H9 (cell line): Measurements from ENCODE around the gene EPN3. TPM values are rescaled to one million over a fixed set of nuclear protein-coding genes. Genes with fewer than 3 reads are reported as not detected.

ENCODE experiments used
- DNase-seq: peaks from one replicate; pipeline ENCODE4 v3.0.0-alpha.2; 2017
- H2AFZ ChIP-seq: one replicate; pipeline ENCODE4 v1.6.1; 2013; ENCODE audit warnings: mild to moderate bottlenecking, low read length, control low read depth, moderate library complexity
- H2AK5ac ChIP-seq: 2 replicates; pipeline ENCODE4 v1.6.1; 2013; ENCODE audit warnings: low read length, control low read depth, mixed read lengths; ENCODE audit not compliant: insufficient read length
- H2BK120ac ChIP-seq: one replicate; pipeline ENCODE4 v1.6.1; 2013; ENCODE audit warnings: low read depth, mild to moderate bottlenecking, low read length, control low read depth, inconsistent platforms; ENCODE audit not compliant: poor library complexity, severe bottlenecking
- H2BK12ac ChIP-seq: 2 replicates; pipeline ENCODE4 v1.6.1; 2013; ENCODE audit warnings: low read length, control low read depth, mixed read lengths, low read depth; ENCODE audit not compliant: insufficient read length
- H2BK15ac ChIP-seq: 2 replicates; pipeline ENCODE4 v1.6.1; 2013; ENCODE audit warnings: low read depth, low read length, control low read depth
- H2BK20ac ChIP-seq: one replicate; pipeline ENCODE4 v1.6.1; 2013; ENCODE audit warnings: low read depth, mild to moderate bottlenecking, low read length, control low read depth, inconsistent platforms; ENCODE audit not compliant: poor library complexity, severe bottlenecking
- H2BK5ac ChIP-seq: 2 replicates; pipeline ENCODE4 v1.6.1; 2013; ENCODE audit warnings: low read length, control low read depth, mixed read lengths; ENCODE audit not compliant: insufficient read length
- H3K14ac ChIP-seq: 2 replicates; pipeline ENCODE4 v1.6.1; 2013; ENCODE audit warnings: low read length, control low read depth; ENCODE audit not compliant: insufficient read depth
- H3K18ac ChIP-seq: 2 replicates; pipeline ENCODE4 v1.6.1; 2013; ENCODE audit warnings: low read depth, mild to moderate bottlenecking, mixed read lengths, low read length, control low read depth; ENCODE audit not compliant: insufficient read length
- H3K23ac ChIP-seq: 2 replicates; pipeline ENCODE4 v1.6.1; 2013; ENCODE audit warnings: low read length, control low read depth, mixed read lengths, low read depth; ENCODE audit not compliant: insufficient read length
- H3K23me2 ChIP-seq: 2 replicates; pipeline ENCODE4 v1.6.1; 2013; ENCODE audit warnings: low read depth, mild to moderate bottlenecking, mixed read lengths, low read length, control low read depth; ENCODE audit not compliant: insufficient read length, poor library complexity, severe bottlenecking
- H3K27ac ChIP-seq: 2 replicates; pipeline ENCODE4 v1.5.1; 2013; ENCODE audit warnings: low read length, control low read depth, mixed read lengths, low read depth; ENCODE audit not compliant: insufficient read length
- H3K27me3 ChIP-seq: 2 replicates; pipeline ENCODE4 v1.6.1; 2013; ENCODE audit warnings: low read length, control low read depth, inconsistent platforms; ENCODE audit not compliant: insufficient read depth
- H3K4ac ChIP-seq: 2 replicates; pipeline ENCODE4 v1.6.1; 2013; ENCODE audit warnings: low read depth, mild to moderate bottlenecking, control low read depth, inconsistent platforms, low read length, moderate library complexity
- H3K4me1 ChIP-seq: 2 replicates; pipeline ENCODE4 v1.6.1; 2013; ENCODE audit warnings: low read length, control low read depth, inconsistent platforms; ENCODE audit not compliant: insufficient read depth
- H3K4me2 ChIP-seq: 2 replicates; pipeline ENCODE4 v1.6.1; 2013; ENCODE audit warnings: low read length, control low read depth, mixed read lengths; ENCODE audit not compliant: insufficient read length, insufficient read depth
- H3K56ac ChIP-seq: 2 replicates; pipeline ENCODE4 v1.6.1; 2013; ENCODE audit warnings: low read depth, mild to moderate bottlenecking, mixed read lengths, low read length, control low read depth; ENCODE audit not compliant: insufficient read length
- H3K79me1 ChIP-seq: 2 replicates; pipeline ENCODE4 v1.6.1; 2013; ENCODE audit warnings: low read depth, mild to moderate bottlenecking, moderate library complexity, low read length, control low read depth, inconsistent platforms; ENCODE audit not compliant: insufficient read depth, poor library complexity, severe bottlenecking
- H3K79me2 ChIP-seq: 2 replicates; pipeline ENCODE4 v1.6.1; 2013; ENCODE audit warnings: low read length, control low read depth, inconsistent platforms; ENCODE audit not compliant: insufficient read depth
- H3K9ac ChIP-seq: 2 replicates; pipeline ENCODE4 v1.6.1; 2013; ENCODE audit warnings: low read length, control low read depth, mixed read lengths; ENCODE audit not compliant: insufficient read length; ENCODE audit errors: extremely low read depth
- H3K9me3 ChIP-seq: one replicate; pipeline ENCODE4 v1.6.1; 2013; ENCODE audit warnings: low read depth, low read length, inconsistent platforms; ENCODE audit not compliant: control insufficient read depth
- H3T11ph ChIP-seq: one replicate; pipeline ENCODE4 v1.6.1; 2013; ENCODE audit warnings: mild to moderate bottlenecking, low read length, control low read depth, inconsistent platforms
- H4K20me1 ChIP-seq: one replicate; pipeline ENCODE4 v1.6.1; 2013; ENCODE audit not compliant: control insufficient read depth, insufficient read length, insufficient read depth
- H4K5ac ChIP-seq: 2 replicates; pipeline ENCODE4 v1.6.1; 2013; ENCODE audit warnings: low read depth, mild to moderate bottlenecking, mixed read lengths, low read length, control low read depth; ENCODE audit not compliant: insufficient read length
- H4K8ac ChIP-seq: replicated peaks from 2 replicates; pipeline ENCODE4 v1.6.1; 2013; ENCODE audit warnings: low read length, control low read depth, mixed read lengths, low read depth; ENCODE audit not compliant: insufficient read length
- H4K91ac ChIP-seq: 2 replicates; pipeline ENCODE4 v1.6.1; 2013; ENCODE audit warnings: low read depth, mild to moderate bottlenecking, moderate library complexity, mixed read lengths, low read length, control low read depth; ENCODE audit not compliant: insufficient read length
- H3K27ac Mint-ChIP-seq, 3 experiments: 2 replicates in 2 of 3; 3 replicates in 1 of 3; pipeline ENCODE4 v1.8.0; 2020 to 2021; ENCODE audit warnings: mixed read lengths in 3 of 3, mild to moderate bottlenecking in 1 of 3, moderate library complexity in 1 of 3
- H3K27me3 Mint-ChIP-seq: 2 replicates; pipeline ENCODE4 v1.8.0; 2021; ENCODE audit warnings: low read depth, mild to moderate bottlenecking, moderate library complexity, mixed read lengths
- H3K36me3 Mint-ChIP-seq, 3 experiments: 2 replicates in 2 of 3; 3 replicates in 1 of 3; pipeline ENCODE4 v1.8.0; 2020 to 2021; ENCODE audit warnings: low read depth in 3 of 3, mixed read lengths in 3 of 3; ENCODE audit not compliant: insufficient read depth in 1 of 3
- H3K4me1 Mint-ChIP-seq, 2 experiments: 2 replicates each; pipeline ENCODE4 v1.8.0; 2020; ENCODE audit warnings: mixed read lengths in 2 of 2
- H3K4me3 Mint-ChIP-seq, 2 experiments: 2 replicates in 1 of 2; 3 replicates in 1 of 2; pipeline ENCODE4 v1.8.0; 2020 to 2021; ENCODE audit warnings: mild to moderate bottlenecking in 2 of 2, mixed read lengths in 2 of 2, moderate library complexity in 1 of 2
- H3K9me3 Mint-ChIP-seq, 2 experiments: 2 replicates in 1 of 2; 3 replicates in 1 of 2; pipeline ENCODE4 v1.8.0; 2020; ENCODE audit warnings: mild to moderate bottlenecking in 2 of 2, mixed read lengths in 2 of 2, moderate library complexity in 1 of 2
- CTCF ChIP-seq: fragments of 200-600 bp; sonication (generic); conservative IDR thresholded peaks from 3 replicates; pipeline ENCODE4 v1.8.0; 2021; ENCODE audit warnings: antibody characterized with exemption, mild to moderate bottlenecking
- WGBS: extraction: QIAGEN DNeasy Blood & Tissue Kit; methylation state at CpG from one replicate; pipeline ENCODE4 v1.1.7; 2013; ENCODE audit warnings: missing lambda C conversion rate, low lambda C conversion rate, mixed read lengths; ENCODE audit not compliant: insufficient read length; ENCODE audit errors: extremely low coverage; 5-methylcytosine and 5-hydroxymethylcytosine counted together
- total RNA-seq: library from RNA; stranded (reverse); gene quantifications from 2 replicates; pipeline ENCODE4 v1.2.1, GENCODE V29; 2021

Gene EPN3
- total RNA-seq, 1 experiment from 2014 or later = 1.9 TPM

GRCh38 chr17:50483266-50483665 is 49.3 kb upstream of the EPN3 start:
- no peak overlapping the region for H2BK5ac ChIP-seq
- H3K27ac ChIP-seq = no peak overlapping the region
- H3K23me2 ChIP-seq = no peaks in the 10 kb centered on the region
- no peaks in the 10 kb centered on the region for H3K4me1 ChIP-seq
- no peak overlapping the region for H3K4me2 ChIP-seq
- H3K79me1 ChIP-seq = no peaks in the 10 kb centered on the region
- H3K9ac ChIP-seq = no peak overlapping the region
- WGBS = no CpG with 5 or more reads among the region's 5 CpGs
- no peak overlapping the region for H2BK120ac ChIP-seq
- no peak overlapping the region for H2AFZ ChIP-seq
- no peak overlapping the region for H3K14ac ChIP-seq
- H3K18ac ChIP-seq = no peak overlapping the region
- no peak overlapping the region for H4K91ac ChIP-seq
- H3K23ac ChIP-seq = no peak overlapping the region
- H3K79me2 ChIP-seq = no peaks in the 10 kb centered on the region
- H3T11ph ChIP-seq = no peak overlapping the region
- no peak overlapping the region for H3K56ac ChIP-seq
- H3K9me3 Mint-ChIP-seq = no peaks in the 10 kb centered on the region
- H4K8ac ChIP-seq = no peak overlapping the region
- no peak overlapping the region for H4K5ac ChIP-seq
- H3K4me1 Mint-ChIP-seq = peaks cover 11 to 12% of the 10 kb centered on the region in 2 experiments
- no peak overlapping the region for H3K27ac Mint-ChIP-seq
- no peak overlapping the region for H3K4ac ChIP-seq
- no peak for TF ChIP-seq CTCF
- peaks cover 2 to 37% (median 36%) of the 10 kb centered on the region in 3 experiments for H3K36me3 Mint-ChIP-seq
- no peak overlapping the region for H2BK12ac ChIP-seq
- no peak overlapping the region for H2BK20ac ChIP-seq
- no peaks in the 10 kb centered on the region for H3K9me3 ChIP-seq
- no peak for DNase-seq
- no peaks in the 10 kb centered on the region for H3K27me3 ChIP-seq
- no peaks in the 10 kb centered on the region for H4K20me1 ChIP-seq
- H3K4me3 Mint-ChIP-seq = no peak overlapping the region
- H2AK5ac ChIP-seq = no peak overlapping the region
- H3K27me3 Mint-ChIP-seq = peaks cover 2% of the 10 kb centered on the region
- H2BK15ac ChIP-seq = no peak overlapping the region
